Endothelial cell of umbilical vein (primary cell): ENCODE data around the gene UBE2F. TPM values are rescaled to one million over a fixed set of nuclear protein-coding genes. Genes with fewer than 3 reads are reported as not detected.

ENCODE experiments used
- BruUV-seq: library from RNA; stranded (reverse); fragments of 400-500 nt; replicated peaks from 2 replicates; lab custom pipeline; 2021; lab: Mats Ljungman, UMichigan
- CTCF ChIA-PET: fragments of 300-600, 350-600 bp; sonication (Branson Sonifier 250); formaldehyde crosslinking; loops from one replicate; lab custom pipeline; 2021; ENCODE audit warnings: antibody characterized with exemption, inconsistent platforms; lab: Charles Lee
- POLR2A ChIA-PET: fragments of 300-600, 350-600 bp; sonication (Branson Sonifier 250); formaldehyde crosslinking; loops from one replicate; lab custom pipeline; 2021; ENCODE audit warnings: antibody characterized with exemption, inconsistent platforms; lab: Charles Lee
- DNase-seq: peaks from one replicate; pipeline ENCODE4 v3.0.0-alpha.2; 2011; ENCODE audit warnings: low read depth, low spot score
- FAIRE-seq: peaks from 2 replicates; lab custom pipeline; 2011; peaks lifted over from hg19 to GRCh38; lab: Jason Lieb, UNC
- H2AFZ ChIP-seq: 2 replicates; pipeline ENCODE4 v1.6.0; 2012; ENCODE audit warnings: low read depth, low read length, control low read depth, inconsistent platforms
- H3K27ac ChIP-seq: 2 replicates; pipeline ENCODE4 v1.5.1; 2011; ENCODE audit warnings: low read depth, mild to moderate bottlenecking, control low read depth, low read length, moderate library complexity; ENCODE audit not compliant: insufficient read depth
- H3K27me3 ChIP-seq, 2 experiments: 2 replicates each; pipeline versions ENCODE4 v1.6.0 to v1.6.1; 2011; ENCODE audit warnings: low read length in 2 of 2, mixed read lengths in 1 of 2; ENCODE audit not compliant: control insufficient read depth in 2 of 2, insufficient read depth in 2 of 2
- H3K36me3 ChIP-seq, 2 experiments: 2 replicates in 1 of 2; 3 replicates in 1 of 2; pipeline ENCODE4 v1.5.1; 2011; ENCODE audit warnings: low read length in 2 of 2, mild to moderate bottlenecking in 1 of 2, moderate library complexity in 1 of 2; ENCODE audit not compliant: control insufficient read depth in 2 of 2, insufficient read depth in 2 of 2; ENCODE audit errors: extremely low read depth in 1 of 2
- H3K4me1 ChIP-seq: 3 replicates; pipeline ENCODE4 v1.5.1; 2011; ENCODE audit warnings: mild to moderate bottlenecking, low read length; ENCODE audit not compliant: control insufficient read depth, insufficient read depth; ENCODE audit errors: extremely low read depth
- H3K4me2 ChIP-seq: 2 replicates; pipeline ENCODE4 v1.6.1; 2011; ENCODE audit warnings: low read length, control low read depth, mixed read lengths; ENCODE audit not compliant: insufficient read depth
- H3K4me3 ChIP-seq, 3 experiments: fragments of 200-600 bp in 1 of 3; sonication (generic), shearing (Covaris generic) in 1 of 3; replicated peaks in 1 of 3; 2 replicates each; pipeline ENCODE4 v1.5.1; 2011 to 2016; ENCODE audit warnings: control low read depth in 3 of 3, low read length in 3 of 3, mild to moderate bottlenecking in 2 of 3, inconsistent platforms in 1 of 3, low read depth in 1 of 3, moderate library complexity in 1 of 3; ENCODE audit not compliant: insufficient read depth in 1 of 3
- H3K79me2 ChIP-seq: 2 replicates; pipeline ENCODE4 v1.6.0; 2012; ENCODE audit warnings: low read length, inconsistent platforms; ENCODE audit not compliant: control insufficient read depth, insufficient read depth
- H3K9ac ChIP-seq: replicated peaks from 2 replicates; pipeline ENCODE3; 2011; ENCODE audit warnings: low read length, control low read depth; ENCODE audit not compliant: insufficient read depth; ENCODE audit errors: extremely low read depth
- H3K9me1 ChIP-seq: replicated peaks from 3 replicates; pipeline ENCODE4 v1.6.0; 2011; ENCODE audit warnings: mild to moderate bottlenecking, low read length; ENCODE audit not compliant: control insufficient read depth, insufficient read depth; ENCODE audit errors: extremely low read depth
- H3K9me3 ChIP-seq: replicated peaks from 2 replicates; pipeline ENCODE4 v1.5.1; 2012; ENCODE audit warnings: low read length, inconsistent platforms; ENCODE audit not compliant: control insufficient read depth, insufficient read depth
- H4K20me1 ChIP-seq: replicated peaks from 2 replicates; pipeline ENCODE3; 2011; ENCODE audit warnings: mild to moderate bottlenecking, low read length; ENCODE audit not compliant: control insufficient read depth, insufficient read depth; ENCODE audit errors: extremely low read depth
- EZH2 ChIP-seq: IDR thresholded peaks from 2 replicates; pipeline ENCODE4 v1.6.1; 2012; ENCODE audit warnings: borderline replicate concordance, low read depth, mild to moderate bottlenecking, moderate library complexity, low read length, inconsistent platforms; ENCODE audit not compliant: severe bottlenecking
- FOS ChIP-seq: IDR thresholded peaks from 2 replicates; pipeline ENCODE4 v1.6.1; 2011; ENCODE audit warnings: mild to moderate bottlenecking, low read length, moderate library complexity, borderline replicate concordance; ENCODE audit not compliant: insufficient read depth
- GATA2 ChIP-seq: IDR thresholded peaks from 2 replicates; pipeline ENCODE4 v1.7.0; 2011; ENCODE audit warnings: low read depth, mild to moderate bottlenecking, moderate library complexity, mixed read lengths, low read length; ENCODE audit not compliant: insufficient read length, insufficient read depth
- JUN ChIP-seq: IDR thresholded peaks from 2 replicates; pipeline ENCODE4 v1.6.1; 2011; ENCODE audit warnings: borderline replicate concordance, low read depth; ENCODE audit not compliant: insufficient read length, insufficient read depth
- MYC ChIP-seq: IDR thresholded peaks from one replicate; pipeline ENCODE4 v1.6.1; 2011; ENCODE audit warnings: mild to moderate bottlenecking, low read depth, low read length
- POLR2A ChIP-seq: IDR thresholded peaks from 2 replicates; pipeline ENCODE4 v1.6.1; 2012; ENCODE audit warnings: low read depth, mild to moderate bottlenecking, control low read depth, low read length
- POLR2AphosphoS5 ChIP-seq: IDR thresholded peaks from 2 replicates; pipeline ENCODE4 v1.6.1; 2012; ENCODE audit warnings: low read depth, mild to moderate bottlenecking, control low read depth, low read length, moderate library complexity; ENCODE audit not compliant: insufficient read depth
- dilution Hi-C: fragments of 300-500 bp; cut with MboI; formaldehyde crosslinking; loops from one replicate; pipeline ENCODE4 v1.15.0; 2019; ENCODE audit warnings: low sequenced_read_pairs; ENCODE audit not compliant: extremely low pct_ligation_motif_present
- intact Hi-C: fragments of 100-400 bp; cut with micrococcal nuclease; formaldehyde crosslinking; loops from one replicate; pipeline ENCODE4 v1.10.0; 2022
- polyA plus RNA-seq, 4 experiments: library from polyadenylated mRNA; depleted of rRNA in 3 of 4; stranded (reverse) in 3 of 4; unstranded in 1 of 4; fragments of >200 nt; gene quantifications; 2 replicates each; pipeline versions ENCODE4 v1.2.1 to v1.2.3, GENCODE V29; 2011 to 2012; ENCODE audit warnings: missing spikeins in 1 of 4
- total RNA-seq: library from RNA; stranded (reverse); gene quantifications from 2 replicates; pipeline ENCODE4 v1.2.3, GENCODE V29; 2021
- TF ChIP-seq, protein P1 (sequence below): IDR thresholded peaks from 2 replicates; pipeline ENCODE4 v1.6.1; 2011; ENCODE audit not compliant: insufficient read depth, insufficient read length
- TF ChIP-seq, protein P2 (sequence below), 2 donors: IDR thresholded peaks; 1 replicate in 1 of 2; 2 replicates in 1 of 2; pipeline ENCODE4 v1.5.1; 2011; ENCODE audit warnings: low read length in 2 of 2, mild to moderate bottlenecking in 2 of 2, moderate library complexity in 2 of 2, control low read depth in 1 of 2, inconsistent platforms in 1 of 2, low read depth in 1 of 2; ENCODE audit not compliant: insufficient read depth in 1 of 2; ENCODE audit errors: extremely low read depth in 1 of 2

Gene UBE2F
- total and polyA plus RNA-seq, 2 donors (not counting 3 experiments of a cell fraction or from before 2014, with no cell fraction given), result 42.3 to 45.6 TPM

DNA sequence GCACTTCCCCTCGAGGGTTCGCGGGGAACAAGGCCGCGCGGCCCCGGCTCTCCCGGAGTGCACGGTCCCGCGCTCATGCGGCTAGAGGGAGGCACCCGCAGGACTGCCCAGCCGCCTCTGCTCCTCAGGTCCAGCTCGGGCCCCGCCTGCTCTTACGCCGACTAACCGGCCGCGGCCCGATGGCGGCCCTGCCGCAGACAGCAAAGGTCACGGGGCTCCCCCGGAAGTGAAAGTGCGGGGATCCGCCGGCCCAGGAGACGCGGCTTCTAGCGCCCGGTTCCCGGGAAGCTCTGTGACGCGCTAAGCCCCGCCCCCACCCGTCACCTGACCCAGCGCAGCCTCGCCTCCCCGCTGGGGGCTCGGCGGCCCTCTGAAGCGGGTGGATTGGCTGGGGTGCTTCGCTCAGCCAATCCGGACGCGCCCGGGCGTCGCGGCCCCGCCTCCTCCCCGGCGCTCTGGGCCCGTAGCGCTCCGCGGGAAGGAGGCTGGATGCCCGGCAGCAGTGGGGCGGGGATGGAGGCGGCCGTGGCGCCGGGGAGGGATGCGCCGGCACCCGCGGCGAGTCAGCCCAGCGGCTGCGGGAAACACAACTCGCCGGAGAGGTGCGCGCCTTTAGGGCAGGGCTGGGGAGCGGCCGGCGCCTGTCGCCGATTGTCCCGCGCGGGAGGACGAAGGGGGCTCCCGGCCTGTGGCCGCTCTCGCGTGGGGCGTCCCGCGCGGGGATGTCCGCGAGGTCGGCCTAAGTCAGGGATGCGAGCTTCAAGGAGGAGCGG lies 93.9 kb downstream of the UBE2F start, which contains the start of gene SCLY:
SCLY (plus strand) TSS at position 460 of the 773 bp plus-strand sequence; CDS start at position 514, 54 bp downstream.
- H3K9me3 ChIP-seq, result no peaks in the 10 kb centered on the region
- H3K27me3 ChIP-seq, result no peaks in the 10 kb centered on the region
- POLR2A ChIA-PET, result interaction anchor here (0.6 to 0.8 kb wide), 2 partner anchors 12 to 585 kb away, joined by 3 read pairs; no protein-coding TSS in a partner anchor
- H3K4me1 ChIP-seq, result peaks cover 10% of the 10 kb centered on the region
- DNase-seq, result peak; percentile 98
- peak within 1 kb of the TSS; percentile 84 for H3K4me2 ChIP-seq
- CTCF ChIA-PET, result interaction anchor here (1.0 to 2.7 kb wide), 3 partner anchors 137 to 202 kb away, joined by 5 to 7 read pairs (median 7); no protein-coding TSS in a partner anchor
- H3K4me3 ChIP-seq, result peak within 1 kb of the TSS; percentile 72 to 87 (median 77)
- H4K20me1 ChIP-seq, result no peaks in the 10 kb centered on the region
- H2AFZ ChIP-seq, result peak within 1 kb of the TSS; percentile 91
- TF ChIP-seq FOS (no peak), MYC (no peak), POLR2AphosphoS5 (peak; percentile 84), JUN (no peak), EZH2 (peak; percentile 32), GATA2 (no peak), POLR2A (peak; percentile 68)
- TF ChIP-seq, protein P1, sequence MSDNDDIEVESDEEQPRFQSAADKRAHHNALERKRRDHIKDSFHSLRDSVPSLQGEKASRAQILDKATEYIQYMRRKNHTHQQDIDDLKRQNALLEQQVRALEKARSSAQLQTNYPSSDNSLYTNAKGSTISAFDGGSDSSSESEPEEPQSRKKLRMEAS, result peak; percentile 59
- TF ChIP-seq, protein P2, sequence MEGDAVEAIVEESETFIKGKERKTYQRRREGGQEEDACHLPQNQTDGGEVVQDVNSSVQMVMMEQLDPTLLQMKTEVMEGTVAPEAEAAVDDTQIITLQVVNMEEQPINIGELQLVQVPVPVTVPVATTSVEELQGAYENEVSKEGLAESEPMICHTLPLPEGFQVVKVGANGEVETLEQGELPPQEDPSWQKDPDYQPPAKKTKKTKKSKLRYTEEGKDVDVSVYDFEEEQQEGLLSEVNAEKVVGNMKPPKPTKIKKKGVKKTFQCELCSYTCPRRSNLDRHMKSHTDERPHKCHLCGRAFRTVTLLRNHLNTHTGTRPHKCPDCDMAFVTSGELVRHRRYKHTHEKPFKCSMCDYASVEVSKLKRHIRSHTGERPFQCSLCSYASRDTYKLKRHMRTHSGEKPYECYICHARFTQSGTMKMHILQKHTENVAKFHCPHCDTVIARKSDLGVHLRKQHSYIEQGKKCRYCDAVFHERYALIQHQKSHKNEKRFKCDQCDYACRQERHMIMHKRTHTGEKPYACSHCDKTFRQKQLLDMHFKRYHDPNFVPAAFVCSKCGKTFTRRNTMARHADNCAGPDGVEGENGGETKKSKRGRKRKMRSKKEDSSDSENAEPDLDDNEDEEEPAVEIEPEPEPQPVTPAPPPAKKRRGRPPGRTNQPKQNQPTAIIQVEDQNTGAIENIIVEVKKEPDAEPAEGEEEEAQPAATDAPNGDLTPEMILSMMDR (IDR thresholded peaks at IDR 0.05; ENCODE audit: extremely low read depth in 1 of 2, insufficient read depth in 1 of 2, low read depth in 1 of 2, low read length in 2 of 2), result no peak
- intact Hi-C loops, result loop anchor here (1.0 to 10.0 kb wide), 5 partner anchors 38 to 203 kb away; partner anchors contain the start of gene RAMP1
- dilution Hi-C loops, result no loop called here
- H3K27ac ChIP-seq, result peak within 1 kb of the TSS; percentile 54
- H3K9ac ChIP-seq, result peak within 1 kb of the TSS; percentile 75
- peak; percentile 96 for FAIRE-seq
- peaks cover 0 to 6% of the 10 kb centered on the region in 2 experiments for H3K36me3 ChIP-seq
- H3K79me2 ChIP-seq, result peaks cover 7% of the 10 kb centered on the region
- BruUV-seq, result no TSS peak
- no peaks in the 10 kb centered on the region for H3K9me1 ChIP-seq
